HepG2 (cell line): ENCODE measurements around the gene TMEM63B. TPM values are rescaled to one million over a fixed set of nuclear protein-coding genes. Genes with fewer than 3 reads are reported as not detected.

Experiments
- ARNT2 ChIP-seq: sonication (generic); formaldehyde crosslinking; IDR thresholded peaks from 2 replicates; pipeline ENCODE4 v1.8.0; 2022; ENCODE audit warnings: mild to moderate bottlenecking, low read depth, missing genetic modification reagents, moderate library complexity
- NCOA2 ChIP-seq: sonication (generic); formaldehyde crosslinking; IDR thresholded peaks from 2 replicates; pipeline ENCODE4 v1.8.0; 2022; ENCODE audit warnings: inconsistent platforms
- PHF21A ChIP-seq: sonication (generic); formaldehyde crosslinking; IDR thresholded peaks from 2 replicates; pipeline ENCODE4 v1.5.0; 2020; ENCODE audit warnings: mild to moderate bottlenecking, missing genetic modification reagents
- SNAPC2 ChIP-seq: sonication (generic); formaldehyde crosslinking; IDR thresholded peaks from 2 replicates; pipeline ENCODE4 v1.8.1; 2022; ENCODE audit warnings: mild to moderate bottlenecking, missing genetic modification reagents
- ZBED4 ChIP-seq: sonication (generic); formaldehyde crosslinking; IDR thresholded peaks from 2 replicates; pipeline ENCODE4 v1.4.0; 2020; ENCODE audit warnings: missing genetic modification reagents, borderline replicate concordance
- ZFP82 ChIP-seq: sonication (generic); formaldehyde crosslinking; IDR thresholded peaks from 2 replicates; pipeline ENCODE4 v1.5.1; 2020; ENCODE audit warnings: mild to moderate bottlenecking, missing genetic modification reagents, borderline replicate concordance
- ZNF484 ChIP-seq: sonication (generic); formaldehyde crosslinking; IDR thresholded peaks from 2 replicates; pipeline ENCODE4 v1.5.1; 2020; ENCODE audit warnings: mild to moderate bottlenecking, low read depth, missing genetic modification reagents, borderline replicate concordance
- ZNF644 ChIP-seq: IDR thresholded peaks from 2 replicates; pipeline ENCODE4 v1.6.1; 2016; ENCODE audit warnings: low read depth
- ZNF710 ChIP-seq: sonication (generic); formaldehyde crosslinking; IDR thresholded peaks from 2 replicates; pipeline ENCODE4 v1.5.0; 2020; ENCODE audit warnings: mild to moderate bottlenecking, missing genetic modification reagents, borderline replicate concordance
- polyA plus RNA-seq, 8 experiments: library from polyadenylated mRNA; depleted of rRNA in 3 of 8; stranded (reverse) in 7 of 8; unstranded in 1 of 8; fragments of >200 nt; fragmentation: Illumina TruSeq in 4 of 8; extraction: Trizol in 4 of 8; gene quantifications; 2 replicates each; pipeline versions ENCODE4 v1.2.1 to v1.2.3, GENCODE V29; 2011 to 2016; ENCODE audit warnings: low read depth in 4 of 8, missing spikeins in 1 of 8, mixed read lengths in 1 of 8; ENCODE audit not compliant: insufficient read depth in 1 of 8
- total RNA-seq, 5 experiments: library from RNA; depleted of rRNA; stranded (reverse); fragments of >200 nt; fragmentation: Illumina TruSeq; extraction: Trizol; gene quantifications; 2 replicates each; pipeline ENCODE4 v1.2.3, GENCODE V29; 2016; ENCODE audit warnings: low read depth in 1 of 5
- TF ChIP-seq, protein P1 (sequence below): sonication (generic); formaldehyde crosslinking; IDR thresholded peaks from 2 replicates; pipeline ENCODE4 v1.4.0; 2020; ENCODE audit warnings: mild to moderate bottlenecking, missing genetic modification reagents
- TF ChIP-seq, protein P2 (sequence below): IDR thresholded peaks from 2 replicates; pipeline ENCODE4 v1.6.1; 2016; ENCODE audit warnings: missing compliant biosample characterization, missing genetic modification reagents, borderline replicate concordance
- TF ChIP-seq, protein P3 (sequence below): IDR thresholded peaks from 2 replicates; pipeline ENCODE4 v1.6.1; 2016

Gene TMEM63B
- total and polyA plus RNA-seq, 2 of the 13 experiments (the other 11 are each of a cell fraction or from before 2014, with no cell fraction given): 27.4 to 75.8 TPM

DNA sequence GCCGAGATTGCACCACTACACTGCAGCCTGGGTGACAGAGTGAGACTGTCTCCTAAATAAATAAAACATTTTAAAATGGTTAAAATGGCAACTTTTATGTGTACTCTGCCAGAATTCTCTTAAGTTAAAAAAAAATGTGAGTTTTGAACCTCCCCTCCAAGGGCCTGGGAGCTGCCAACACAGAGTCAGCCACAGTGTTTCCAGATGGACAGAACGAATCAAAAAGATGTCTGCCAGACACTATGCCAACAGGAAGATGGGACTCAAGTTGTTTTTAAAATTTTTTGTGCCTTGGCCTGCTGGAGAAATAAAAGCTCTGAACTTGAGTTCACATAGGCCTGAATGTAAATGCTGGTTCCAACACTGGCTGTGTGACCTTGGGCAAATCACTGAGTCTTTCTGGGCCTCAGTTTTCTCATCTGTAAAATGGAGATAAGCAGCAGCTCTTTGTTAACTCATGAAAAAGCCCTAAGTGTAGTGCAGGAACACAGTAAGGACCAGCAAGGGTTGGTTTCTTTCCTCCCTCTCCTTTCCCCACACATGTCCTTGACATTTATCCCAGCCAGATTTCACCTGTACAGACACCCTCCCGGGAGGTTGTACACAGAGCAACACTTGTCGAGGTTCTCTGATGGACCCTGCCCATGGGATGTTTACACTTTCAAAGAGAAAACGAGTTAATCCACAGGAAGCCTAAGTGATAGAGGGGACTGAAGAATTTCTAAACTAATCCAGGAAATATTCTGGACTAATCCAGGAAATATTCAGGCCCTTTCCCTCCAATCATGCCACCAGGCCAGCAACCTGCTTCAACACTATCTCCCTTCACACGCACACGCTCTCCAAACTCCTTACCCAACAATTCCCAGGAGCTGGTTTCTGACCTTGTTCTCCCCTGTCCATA lies 35.1 kb upstream of the TMEM63B start (continued):
- TF ChIP-seq, protein P1, sequence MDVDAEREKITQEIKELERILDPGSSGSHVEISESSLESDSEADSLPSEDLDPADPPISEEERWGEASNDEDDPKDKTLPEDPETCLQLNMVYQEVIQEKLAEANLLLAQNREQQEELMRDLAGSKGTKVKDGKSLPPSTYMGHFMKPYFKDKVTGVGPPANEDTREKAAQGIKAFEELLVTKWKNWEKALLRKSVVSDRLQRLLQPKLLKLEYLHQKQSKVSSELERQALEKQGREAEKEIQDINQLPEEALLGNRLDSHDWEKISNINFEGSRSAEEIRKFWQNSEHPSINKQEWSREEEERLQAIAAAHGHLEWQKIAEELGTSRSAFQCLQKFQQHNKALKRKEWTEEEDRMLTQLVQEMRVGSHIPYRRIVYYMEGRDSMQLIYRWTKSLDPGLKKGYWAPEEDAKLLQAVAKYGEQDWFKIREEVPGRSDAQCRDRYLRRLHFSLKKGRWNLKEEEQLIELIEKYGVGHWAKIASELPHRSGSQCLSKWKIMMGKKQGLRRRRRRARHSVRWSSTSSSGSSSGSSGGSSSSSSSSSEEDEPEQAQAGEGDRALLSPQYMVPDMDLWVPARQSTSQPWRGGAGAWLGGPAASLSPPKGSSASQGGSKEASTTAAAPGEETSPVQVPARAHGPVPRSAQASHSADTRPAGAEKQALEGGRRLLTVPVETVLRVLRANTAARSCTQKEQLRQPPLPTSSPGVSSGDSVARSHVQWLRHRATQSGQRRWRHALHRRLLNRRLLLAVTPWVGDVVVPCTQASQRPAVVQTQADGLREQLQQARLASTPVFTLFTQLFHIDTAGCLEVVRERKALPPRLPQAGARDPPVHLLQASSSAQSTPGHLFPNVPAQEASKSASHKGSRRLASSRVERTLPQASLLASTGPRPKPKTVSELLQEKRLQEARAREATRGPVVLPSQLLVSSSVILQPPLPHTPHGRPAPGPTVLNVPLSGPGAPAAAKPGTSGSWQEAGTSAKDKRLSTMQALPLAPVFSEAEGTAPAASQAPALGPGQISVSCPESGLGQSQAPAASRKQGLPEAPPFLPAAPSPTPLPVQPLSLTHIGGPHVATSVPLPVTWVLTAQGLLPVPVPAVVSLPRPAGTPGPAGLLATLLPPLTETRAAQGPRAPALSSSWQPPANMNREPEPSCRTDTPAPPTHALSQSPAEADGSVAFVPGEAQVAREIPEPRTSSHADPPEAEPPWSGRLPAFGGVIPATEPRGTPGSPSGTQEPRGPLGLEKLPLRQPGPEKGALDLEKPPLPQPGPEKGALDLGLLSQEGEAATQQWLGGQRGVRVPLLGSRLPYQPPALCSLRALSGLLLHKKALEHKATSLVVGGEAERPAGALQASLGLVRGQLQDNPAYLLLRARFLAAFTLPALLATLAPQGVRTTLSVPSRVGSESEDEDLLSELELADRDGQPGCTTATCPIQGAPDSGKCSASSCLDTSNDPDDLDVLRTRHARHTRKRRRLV (CRISPR knock-in tag): 0 out of 2 replicates have a peak, but pooled peaks have one; percentile 29
- TF ChIP-seq ZNF644 (peak; percentile 57; the same call in 1 of the 2 replicates), ZNF484 (CRISPR knock-in tag) (no peak), SNAPC2 (0 out of 2 replicates have a peak, but pooled peaks have one; percentile 61), ARNT2 (CRISPR knock-in tag) (no peak), ZBED4 (no peak), ZNF710 (CRISPR knock-in tag) (peak; percentile 94), NCOA2 (CRISPR knock-in tag) (peak; percentile 87), ZFP82 (CRISPR knock-in tag) (no peak), PHF21A (CRISPR knock-in tag) (peak; percentile 98)
- TF ChIP-seq, protein P2, sequence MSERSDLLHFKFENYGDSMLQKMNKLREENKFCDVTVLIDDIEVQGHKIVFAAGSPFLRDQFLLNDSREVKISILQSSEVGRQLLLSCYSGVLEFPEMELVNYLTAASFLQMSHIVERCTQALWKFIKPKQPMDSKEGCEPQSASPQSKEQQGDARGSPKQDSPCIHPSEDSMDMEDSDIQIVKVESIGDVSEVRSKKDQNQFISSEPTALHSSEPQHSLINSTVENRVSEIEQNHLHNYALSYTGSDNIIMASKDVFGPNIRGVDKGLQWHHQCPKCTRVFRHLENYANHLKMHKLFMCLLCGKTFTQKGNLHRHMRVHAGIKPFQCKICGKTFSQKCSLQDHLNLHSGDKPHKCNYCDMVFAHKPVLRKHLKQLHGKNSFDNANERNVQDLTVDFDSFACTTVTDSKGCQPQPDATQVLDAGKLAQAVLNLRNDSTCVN: peak; percentile 68; the same call in 1 of the 2 replicates
- TF ChIP-seq, protein P3, sequence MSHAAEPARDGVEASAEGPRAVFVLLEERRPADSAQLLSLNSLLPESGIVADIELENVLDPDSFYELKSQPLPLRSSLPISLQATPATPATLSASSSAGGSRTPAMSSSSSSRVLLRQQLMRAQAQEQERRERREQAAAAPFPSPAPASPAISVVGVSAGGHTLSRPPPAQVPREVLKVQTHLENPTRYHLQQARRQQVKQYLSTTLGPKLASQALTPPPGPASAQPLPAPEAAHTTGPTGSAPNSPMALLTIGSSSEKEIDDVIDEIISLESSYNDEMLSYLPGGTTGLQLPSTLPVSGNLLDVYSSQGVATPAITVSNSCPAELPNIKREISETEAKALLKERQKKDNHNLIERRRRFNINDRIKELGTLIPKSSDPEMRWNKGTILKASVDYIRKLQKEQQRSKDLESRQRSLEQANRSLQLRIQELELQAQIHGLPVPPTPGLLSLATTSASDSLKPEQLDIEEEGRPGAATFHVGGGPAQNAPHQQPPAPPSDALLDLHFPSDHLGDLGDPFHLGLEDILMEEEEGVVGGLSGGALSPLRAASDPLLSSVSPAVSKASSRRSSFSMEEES (CRISPR knock-in tag): 0 out of 2 replicates have a peak, but pooled peaks have one; percentile 23
